Coronary artery (tissue), 2 donors: ENCODE data around the gene ACER2.

Experiments
- DNase-seq: peaks from one replicate; pipeline ENCODE4 v3.0.0-alpha.2; 2017; ENCODE audit warnings: low spot score
- H3K27ac ChIP-seq, 2 donors: fragments of 200-600 bp; sonication (generic); one replicate each; pipeline ENCODE4 v1.5.1; 2016 to 2019
- H3K4me3 ChIP-seq: fragments of 200-600 bp; sonication (generic); 2 replicates; pipeline ENCODE4 v1.5.1; 2016; ENCODE audit warnings: mild to moderate bottlenecking, moderate library complexity
- CTCF ChIP-seq: fragments of 200-600 bp; sonication (generic); IDR thresholded peaks from one replicate; pipeline ENCODE4 v1.5.1; 2019; ENCODE audit warnings: antibody characterized with exemption

ACER2 gene

GRCh38 chr9:19481971-19482404 is 73.2 kb downstream of the ACER2 start:
- TF ChIP-seq CTCF = no peak
- H3K27ac ChIP-seq = no peak overlapping the region
- no peak overlapping the region for H3K4me3 ChIP-seq
- DNase-seq = no peak

- DNase-seq = no peak
- Histone ChIP-seq H3K27ac (no peak overlapping the region), H3K4me3 (no peak overlapping the region)
- TF ChIP-seq CTCF = no peak
These were observed 75.9 kb downstream of the ACER2 start for GRCh38 chr9:19484699-19485098.

- TF ChIP-seq CTCF = no peak
- no peak overlapping the region for H3K4me3 ChIP-seq
- no peak overlapping the region for H3K27ac ChIP-seq
- DNase-seq = peak; percentile 26
These were observed 76.4 kb downstream of the ACER2 start for GRCh38 chr9:19485193-19485592.

- TF ChIP-seq CTCF = no peak
- no peak overlapping the region for H3K4me3 ChIP-seq
- H3K27ac ChIP-seq = no peak overlapping the region
- no peak for DNase-seq
These were observed 78.0 kb downstream of the ACER2 start for GRCh38 chr9:19486803-19487202.

- Histone ChIP-seq H3K4me3 (no peak overlapping the region), H3K27ac (no peak overlapping the region)
- DNase-seq = peak; percentile 31
- no peak for TF ChIP-seq CTCF
These were observed 79.9 kb downstream of the ACER2 start for GRCh38 chr9:19488721-19489120.

- H3K27ac ChIP-seq = no peak overlapping the region
These were observed 81.5 kb downstream of the ACER2 start for GRCh38 chr9:19490269-19490668.

More at GRCh38 chr9:19490269-19490668, 81.5 kb downstream of the ACER2 start:
- no peak overlapping the region for H3K4me3 ChIP-seq
- no peak for TF ChIP-seq CTCF
- DNase-seq = peak; percentile 24
